NCI-H774 (cell line): ENCODE results near the gene OCSTAMP.
A peak's percentile ranks its signal among the peaks of the same experiment; 100 is the strongest.

ENCODE experiments used
- DNase-seq: peaks from one replicate; lab custom pipeline; 2025; lab: John Stamatoyannopoulos, UW

Gene OCSTAMP

DNA sequence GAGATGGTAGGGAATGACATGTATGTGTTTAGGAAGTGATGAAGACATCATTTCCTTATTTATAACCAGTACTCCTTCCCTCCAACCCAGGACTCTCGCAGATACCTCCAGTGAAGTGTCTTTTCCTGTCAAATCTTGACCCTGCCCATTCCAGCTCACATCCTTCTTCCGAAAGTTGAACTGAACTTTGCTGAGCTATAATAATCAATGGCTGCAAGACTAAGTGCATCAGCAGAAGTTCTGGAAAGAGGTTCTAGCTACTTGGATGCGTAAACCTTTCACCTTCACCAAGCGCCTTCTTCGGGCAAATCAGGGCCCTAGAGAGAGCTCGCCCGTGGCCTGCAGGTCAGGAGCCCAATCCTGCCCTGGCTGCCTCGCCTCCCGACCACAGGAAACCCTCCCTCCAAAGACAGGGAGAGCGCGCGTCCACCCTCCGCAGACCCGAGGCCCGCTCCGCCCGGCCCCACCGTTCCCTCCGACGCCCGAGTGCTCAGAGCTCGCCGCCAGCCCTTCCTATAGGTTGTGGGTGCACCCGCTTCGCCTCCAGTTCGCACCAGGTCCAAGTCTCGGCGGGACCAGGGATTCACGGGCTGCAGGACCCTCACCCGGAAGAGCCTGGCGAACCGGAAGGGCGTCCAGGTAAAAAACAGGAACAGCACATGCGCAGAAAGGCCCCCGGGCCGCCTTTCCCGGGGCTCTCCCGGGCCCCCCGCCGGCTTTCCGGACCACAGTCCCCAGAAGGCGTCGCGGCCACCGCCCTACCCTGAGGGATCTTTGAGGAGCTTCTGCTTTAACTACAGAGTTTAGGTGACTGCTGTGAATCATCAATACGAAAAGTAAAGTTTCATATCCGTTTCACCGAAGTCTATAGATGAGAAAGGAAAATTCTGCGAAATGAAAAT lies 37.3 kb downstream of the OCSTAMP start, which contains the start of gene ZNF334:
Gene ZNF334 (minus strand): TSS at position 617 of the 902 bp plus-strand sequence. CDS start 1,457 bp downstream, outside the sequence.
- DNase-seq = peak; percentile 68

DNA sequence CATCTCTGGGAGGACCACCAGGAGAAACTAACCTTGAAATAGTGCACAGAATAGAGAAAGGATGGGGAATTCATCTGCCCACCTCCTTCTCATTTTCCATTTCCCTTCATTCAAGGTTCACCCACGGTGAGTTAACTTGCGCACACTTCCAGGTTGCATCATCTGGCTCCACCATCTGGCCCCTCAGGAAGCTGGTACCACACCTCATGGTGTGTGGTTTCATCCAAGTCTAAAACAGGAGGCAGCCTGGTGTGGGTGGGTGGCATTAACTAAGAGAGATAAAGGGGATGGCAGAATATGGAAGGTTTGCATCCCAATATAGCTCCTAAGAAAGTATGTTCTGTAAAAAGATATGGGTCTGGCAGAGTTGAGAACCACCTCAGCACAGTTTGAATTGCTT lies 40.9 kb downstream of the OCSTAMP start:
- DNase-seq = no peak

DNA sequence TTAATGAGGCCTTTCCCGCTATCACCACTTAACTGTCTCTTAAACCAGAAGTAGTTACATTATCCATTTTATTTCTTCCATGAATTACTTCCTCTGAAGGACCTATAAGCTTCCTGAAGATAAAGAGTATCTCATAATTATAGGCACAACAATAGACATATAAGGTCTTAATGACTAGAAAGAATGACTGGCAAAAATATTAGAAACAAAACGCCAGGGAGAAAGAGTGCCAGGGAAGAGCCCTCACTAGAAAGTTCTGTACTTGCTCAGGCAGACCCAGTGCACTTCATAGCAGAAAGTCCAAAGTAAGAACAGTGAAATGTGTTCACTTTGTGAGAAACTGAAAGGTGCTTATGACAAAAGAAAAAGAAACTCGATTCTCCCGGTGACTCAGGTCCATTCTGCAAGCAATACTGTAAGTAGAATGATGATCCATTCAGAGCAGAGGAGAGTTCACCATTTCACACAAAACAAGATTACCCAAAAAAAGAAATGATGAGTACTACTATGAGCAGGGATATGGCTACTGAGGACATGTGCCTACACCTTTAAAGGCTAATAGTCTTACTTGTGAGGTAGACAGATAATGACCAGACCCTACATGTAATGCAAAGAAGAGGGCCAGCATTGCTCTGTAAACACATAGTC lies 42.6 kb downstream of the OCSTAMP start:
- no peak for DNase-seq

- DNase-seq = no peak
Observed at GRCh38 chr20:46505506-46505905, 44.9 kb downstream of the OCSTAMP start.

- no peak for DNase-seq
Observed at GRCh38 chr20:46501961-46502360, 48.5 kb downstream of the OCSTAMP start.

GRCh38 chr20:46501337-46501942 lies 49.0 kb downstream of the OCSTAMP start:
- DNase-seq = no peak

- DNase-seq = no peak
Observed at GRCh38 chr20:46494077-46494476, 56.4 kb downstream of the OCSTAMP start.

DNA sequence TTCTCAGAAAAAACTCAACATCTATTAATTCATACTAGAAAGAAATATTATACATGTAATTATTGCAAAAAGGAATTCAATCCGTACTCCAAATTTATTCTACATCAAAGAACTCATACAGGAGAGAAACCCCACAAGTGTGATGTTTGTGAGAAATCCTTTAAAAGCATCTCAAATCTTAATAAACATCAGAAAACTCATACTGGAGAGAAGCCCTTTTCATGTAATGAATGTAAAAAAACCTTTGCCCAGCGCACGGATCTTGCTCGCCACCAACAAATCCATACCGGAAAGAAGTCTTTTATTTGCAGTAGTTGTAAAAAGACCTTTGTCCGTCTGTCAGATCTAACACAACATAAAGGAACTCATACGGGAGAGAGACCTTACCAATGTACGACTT lies 59.1 kb downstream of the OCSTAMP start:
- no peak for DNase-seq
